Endothelial cell of umbilical vein (primary cell): ENCODE results near the gene KREMEN1. TPM values are rescaled to one million over a fixed set of nuclear protein-coding genes. Genes with fewer than 3 reads are reported as not detected.

Experiments
- BruUV-seq: library from RNA; stranded (reverse); fragments of 400-500 nt; replicated peaks from 2 replicates; lab custom pipeline; 2021; lab: Mats Ljungman, UMichigan
- CTCF ChIA-PET: fragments of 300-600, 350-600 bp; sonication (Branson Sonifier 250); formaldehyde crosslinking; loops from one replicate; lab custom pipeline; 2021; ENCODE audit warnings: antibody characterized with exemption, inconsistent platforms; lab: Charles Lee
- POLR2A ChIA-PET: fragments of 300-600, 350-600 bp; sonication (Branson Sonifier 250); formaldehyde crosslinking; loops from one replicate; lab custom pipeline; 2021; ENCODE audit warnings: antibody characterized with exemption, inconsistent platforms; lab: Charles Lee
- DNase-seq: peaks from one replicate; pipeline ENCODE4 v3.0.0-alpha.2; 2011; ENCODE audit warnings: low read depth, low spot score
- FAIRE-seq: peaks from 2 replicates; lab custom pipeline; 2011; peaks lifted over from hg19 to GRCh38; lab: Jason Lieb, UNC
- H2AFZ ChIP-seq: 2 replicates; pipeline ENCODE4 v1.6.0; 2012; ENCODE audit warnings: low read depth, low read length, control low read depth, inconsistent platforms
- H3K27ac ChIP-seq: 2 replicates; pipeline ENCODE4 v1.5.1; 2011; ENCODE audit warnings: low read depth, mild to moderate bottlenecking, control low read depth, low read length, moderate library complexity; ENCODE audit not compliant: insufficient read depth
- H3K27me3 ChIP-seq, 2 experiments: 2 replicates each; pipeline versions ENCODE4 v1.6.0 to v1.6.1; 2011; ENCODE audit warnings: low read length in 2 of 2, mixed read lengths in 1 of 2; ENCODE audit not compliant: control insufficient read depth in 2 of 2, insufficient read depth in 2 of 2
- H3K36me3 ChIP-seq, 2 experiments: 2 replicates in 1 of 2; 3 replicates in 1 of 2; pipeline ENCODE4 v1.5.1; 2011; ENCODE audit warnings: low read length in 2 of 2, mild to moderate bottlenecking in 1 of 2, moderate library complexity in 1 of 2; ENCODE audit not compliant: control insufficient read depth in 2 of 2, insufficient read depth in 2 of 2; ENCODE audit errors: extremely low read depth in 1 of 2
- H3K4me1 ChIP-seq: 3 replicates; pipeline ENCODE4 v1.5.1; 2011; ENCODE audit warnings: mild to moderate bottlenecking, low read length; ENCODE audit not compliant: control insufficient read depth, insufficient read depth; ENCODE audit errors: extremely low read depth
- H3K4me2 ChIP-seq: 2 replicates; pipeline ENCODE4 v1.6.1; 2011; ENCODE audit warnings: low read length, control low read depth, mixed read lengths; ENCODE audit not compliant: insufficient read depth
- H3K4me3 ChIP-seq, 3 experiments: fragments of 200-600 bp in 1 of 3; sonication (generic), shearing (Covaris generic) in 1 of 3; replicated peaks in 1 of 3; 2 replicates each; pipeline ENCODE4 v1.5.1; 2011 to 2016; ENCODE audit warnings: control low read depth in 3 of 3, low read length in 3 of 3, mild to moderate bottlenecking in 2 of 3, inconsistent platforms in 1 of 3, low read depth in 1 of 3, moderate library complexity in 1 of 3; ENCODE audit not compliant: insufficient read depth in 1 of 3
- H3K79me2 ChIP-seq: 2 replicates; pipeline ENCODE4 v1.6.0; 2012; ENCODE audit warnings: low read length, inconsistent platforms; ENCODE audit not compliant: control insufficient read depth, insufficient read depth
- H3K9ac ChIP-seq: replicated peaks from 2 replicates; pipeline ENCODE3; 2011; ENCODE audit warnings: low read length, control low read depth; ENCODE audit not compliant: insufficient read depth; ENCODE audit errors: extremely low read depth
- H3K9me1 ChIP-seq: replicated peaks from 3 replicates; pipeline ENCODE4 v1.6.0; 2011; ENCODE audit warnings: mild to moderate bottlenecking, low read length; ENCODE audit not compliant: control insufficient read depth, insufficient read depth; ENCODE audit errors: extremely low read depth
- H3K9me3 ChIP-seq: replicated peaks from 2 replicates; pipeline ENCODE4 v1.5.1; 2012; ENCODE audit warnings: low read length, inconsistent platforms; ENCODE audit not compliant: control insufficient read depth, insufficient read depth
- H4K20me1 ChIP-seq: replicated peaks from 2 replicates; pipeline ENCODE3; 2011; ENCODE audit warnings: mild to moderate bottlenecking, low read length; ENCODE audit not compliant: control insufficient read depth, insufficient read depth; ENCODE audit errors: extremely low read depth
- EZH2 ChIP-seq: IDR thresholded peaks from 2 replicates; pipeline ENCODE4 v1.6.1; 2012; ENCODE audit warnings: borderline replicate concordance, low read depth, mild to moderate bottlenecking, moderate library complexity, low read length, inconsistent platforms; ENCODE audit not compliant: severe bottlenecking
- FOS ChIP-seq: IDR thresholded peaks from 2 replicates; pipeline ENCODE4 v1.6.1; 2011; ENCODE audit warnings: mild to moderate bottlenecking, low read length, moderate library complexity, borderline replicate concordance; ENCODE audit not compliant: insufficient read depth
- POLR2A ChIP-seq: IDR thresholded peaks from 2 replicates; pipeline ENCODE4 v1.6.1; 2012; ENCODE audit warnings: low read depth, mild to moderate bottlenecking, control low read depth, low read length
- POLR2AphosphoS5 ChIP-seq: IDR thresholded peaks from 2 replicates; pipeline ENCODE4 v1.6.1; 2012; ENCODE audit warnings: low read depth, mild to moderate bottlenecking, control low read depth, low read length, moderate library complexity; ENCODE audit not compliant: insufficient read depth
- dilution Hi-C: fragments of 300-500 bp; cut with MboI; formaldehyde crosslinking; loops from one replicate; pipeline ENCODE4 v1.15.0; 2019; ENCODE audit warnings: low sequenced_read_pairs; ENCODE audit not compliant: extremely low pct_ligation_motif_present
- intact Hi-C: fragments of 100-400 bp; cut with micrococcal nuclease; formaldehyde crosslinking; loops from one replicate; pipeline ENCODE4 v1.10.0; 2022
- polyA plus RNA-seq, 4 experiments: library from polyadenylated mRNA; depleted of rRNA in 3 of 4; stranded (reverse) in 3 of 4; unstranded in 1 of 4; fragments of >200 nt; gene quantifications; 2 replicates each; pipeline versions ENCODE4 v1.2.1 to v1.2.3, GENCODE V29; 2011 to 2012; ENCODE audit warnings: missing spikeins in 1 of 4
- total RNA-seq: library from RNA; stranded (reverse); gene quantifications from 2 replicates; pipeline ENCODE4 v1.2.3, GENCODE V29; 2021
- TF ChIP-seq, protein P1 (sequence below), 2 donors: IDR thresholded peaks; 1 replicate in 1 of 2; 2 replicates in 1 of 2; pipeline ENCODE4 v1.5.1; 2011; ENCODE audit warnings: low read length in 2 of 2, mild to moderate bottlenecking in 2 of 2, moderate library complexity in 2 of 2, control low read depth in 1 of 2, inconsistent platforms in 1 of 2, low read depth in 1 of 2; ENCODE audit not compliant: insufficient read depth in 1 of 2; ENCODE audit errors: extremely low read depth in 1 of 2

KREMEN1 gene
- total and polyA plus RNA-seq, 2 donors (not counting 3 experiments of a cell fraction or from before 2014, with no cell fraction given) = 0.58 to 1.1 TPM

DNA sequence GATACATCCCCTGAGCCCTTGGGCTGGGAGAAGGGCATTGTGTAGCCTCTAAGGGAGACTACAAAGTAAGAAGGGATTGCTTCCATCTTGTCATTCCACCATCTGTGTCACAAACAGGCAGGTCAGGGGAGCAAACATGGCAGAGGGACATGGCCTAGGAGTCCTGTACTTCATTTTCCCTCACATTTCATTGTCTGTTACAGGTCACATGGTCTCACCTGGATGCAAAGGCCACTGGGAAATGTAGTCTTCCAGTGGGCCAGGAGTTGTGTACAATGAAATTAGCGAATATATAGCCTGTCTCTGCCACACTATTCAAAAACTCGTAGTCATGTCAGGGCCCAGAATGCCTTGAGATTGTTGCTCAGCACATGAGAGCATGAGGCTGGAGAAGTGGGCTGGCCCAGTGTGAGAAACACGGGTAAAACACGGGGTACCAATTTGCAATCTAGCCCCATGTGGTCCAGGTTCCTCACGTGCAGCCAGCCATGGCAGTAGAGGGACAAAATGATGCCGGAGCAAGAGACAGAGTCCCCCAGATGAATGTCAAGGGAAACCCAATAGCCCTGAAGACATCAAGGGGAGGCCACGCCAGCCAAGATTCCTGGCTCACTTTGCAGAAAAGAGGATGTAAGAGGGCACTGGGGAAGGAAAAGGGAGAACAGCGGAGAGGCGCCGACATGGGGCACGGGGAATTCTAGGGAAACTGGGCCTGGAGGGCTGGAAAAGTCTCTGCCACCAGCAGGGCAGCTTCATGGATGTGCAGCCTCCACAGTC is 85.1 kb downstream of the KREMEN1 start:
- H3K79me2 ChIP-seq = no peaks in the 10 kb centered on the region
- no peak overlapping the region for H3K9ac ChIP-seq
- no peak overlapping the region for H3K4me3 ChIP-seq
- no peaks in the 10 kb centered on the region for H3K9me1 ChIP-seq
- CTCF ChIA-PET = interaction anchor here (0.8 to 5.5 kb wide), 3 partner anchors 11 to 117 kb away, joined by 3 to 65 read pairs (median 5); no protein-coding TSS in a partner anchor
- TF ChIP-seq POLR2A (no peak), EZH2 (no peak), POLR2AphosphoS5 (no peak), FOS (no peak)
- TF ChIP-seq, protein P1, sequence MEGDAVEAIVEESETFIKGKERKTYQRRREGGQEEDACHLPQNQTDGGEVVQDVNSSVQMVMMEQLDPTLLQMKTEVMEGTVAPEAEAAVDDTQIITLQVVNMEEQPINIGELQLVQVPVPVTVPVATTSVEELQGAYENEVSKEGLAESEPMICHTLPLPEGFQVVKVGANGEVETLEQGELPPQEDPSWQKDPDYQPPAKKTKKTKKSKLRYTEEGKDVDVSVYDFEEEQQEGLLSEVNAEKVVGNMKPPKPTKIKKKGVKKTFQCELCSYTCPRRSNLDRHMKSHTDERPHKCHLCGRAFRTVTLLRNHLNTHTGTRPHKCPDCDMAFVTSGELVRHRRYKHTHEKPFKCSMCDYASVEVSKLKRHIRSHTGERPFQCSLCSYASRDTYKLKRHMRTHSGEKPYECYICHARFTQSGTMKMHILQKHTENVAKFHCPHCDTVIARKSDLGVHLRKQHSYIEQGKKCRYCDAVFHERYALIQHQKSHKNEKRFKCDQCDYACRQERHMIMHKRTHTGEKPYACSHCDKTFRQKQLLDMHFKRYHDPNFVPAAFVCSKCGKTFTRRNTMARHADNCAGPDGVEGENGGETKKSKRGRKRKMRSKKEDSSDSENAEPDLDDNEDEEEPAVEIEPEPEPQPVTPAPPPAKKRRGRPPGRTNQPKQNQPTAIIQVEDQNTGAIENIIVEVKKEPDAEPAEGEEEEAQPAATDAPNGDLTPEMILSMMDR (IDR thresholded peaks at IDR 0.05; ENCODE audit: extremely low read depth in 1 of 2, insufficient read depth in 1 of 2, low read depth in 1 of 2, low read length in 2 of 2) = no peak
- H2AFZ ChIP-seq = no peak overlapping the region
- DNase-seq (no peak), FAIRE-seq (no peak)
- POLR2A ChIA-PET = no interaction called here
- peaks cover 2 to 6% of the 10 kb centered on the region in 2 experiments for H3K27me3 ChIP-seq
- H3K27ac ChIP-seq = no peak overlapping the region
- no peaks in the 10 kb centered on the region for H3K9me3 ChIP-seq
- H3K4me1 ChIP-seq = no peaks in the 10 kb centered on the region
- no TSS peak for BruUV-seq
- intact Hi-C loops (no loop called here), dilution Hi-C loops (no loop called here)
- no peak overlapping the region for H3K4me2 ChIP-seq
- no peaks in the 10 kb centered on the region for H3K36me3 ChIP-seq
- no peaks in the 10 kb centered on the region for H4K20me1 ChIP-seq
